ENCODE data around the gene TMEM237.

DNA sequence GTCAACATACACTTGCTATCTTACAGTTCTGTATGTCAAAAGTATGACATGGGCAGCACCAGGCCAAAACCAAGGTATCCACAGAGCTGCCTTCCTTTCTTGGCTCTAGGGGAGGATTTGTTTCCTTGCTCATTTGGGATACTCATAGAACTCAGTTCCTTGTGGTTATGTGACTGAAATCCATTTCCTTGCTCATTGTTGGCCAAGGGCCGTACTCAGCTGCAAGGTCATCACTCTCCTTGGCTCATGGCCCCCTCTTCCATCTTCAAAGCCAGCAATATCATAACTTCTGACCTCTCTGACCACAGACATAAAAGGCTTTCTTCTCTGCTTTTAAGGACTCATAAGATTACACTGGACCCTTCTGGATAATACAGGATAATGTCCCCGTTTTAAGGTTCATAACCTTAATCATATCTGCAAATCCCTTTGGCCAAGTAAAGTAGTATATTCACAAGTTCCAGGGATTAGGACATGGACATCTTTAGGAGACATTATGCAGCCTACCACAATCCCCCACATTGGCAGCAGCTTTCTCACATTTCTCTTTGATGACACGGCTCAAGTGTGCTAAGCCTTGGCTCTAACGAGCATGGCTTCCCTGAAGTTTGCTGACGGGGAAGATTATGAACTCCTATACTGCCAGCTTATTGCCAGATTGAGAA, 20.9 kb downstream of the TMEM237 start:
- TF ChIP-seq CTCF (IDR thresholded peaks at IDR 0.05; ENCODE audit: low read depth, low read length) (no peak), EZH2phosphoT487 (IDR thresholded peaks at IDR 0.05; ENCODE audit: low read depth) (no peak)

Data from OCI-LY3 (cell line).